ENCODE results near the gene UNC45A.
"Not testable (repeated sequence)": the region's sequence is repeated elsewhere in the genome, so short reads cannot be mapped to it uniquely, and the experiment has no call there.

- TF ChIP-seq CTCF (IDR thresholded peaks at IDR 0.05); EZH2 (IDR thresholded peaks at IDR 0.05; ENCODE audit: borderline replicate concordance, insufficient read depth, low read depth, low read length, poor library complexity, severe bottlenecking): not testable (repeated sequence)
Measured at GRCh38 chr15:90922712-90923322, 12.3 kb upstream of the UNC45A start.
